Fibroblast of villous mesenchyme (primary cell): ENCODE measurements around the gene ADAM12. TPM values are rescaled to one million over a fixed set of nuclear protein-coding genes. Genes with fewer than 3 reads are reported as not detected.
A peak's percentile ranks its signal among the peaks of the same experiment; 100 is the strongest.

Experiments
- DNase-seq: peaks from one replicate; pipeline ENCODE4 v3.0.0-alpha.2; 2010; ENCODE audit warnings: low read depth
- H3K4me3 ChIP-seq: 2 replicates; pipeline ENCODE4 v1.5.1; 2011; ENCODE audit warnings: low read depth, mild to moderate bottlenecking, low read length
- total RNA-seq: library from RNA; depleted of rRNA; stranded (reverse); fragments of >200 nt; gene quantifications from 2 replicates; pipeline ENCODE4 v1.2.3, GENCODE V29; 2012
- TF ChIP-seq, protein P1 (sequence below): IDR thresholded peaks from 2 replicates; pipeline ENCODE4 v1.5.1; 2012; ENCODE audit warnings: low read depth, mild to moderate bottlenecking, low read length; ENCODE audit not compliant: insufficient read depth

ADAM12 gene
- total RNA-seq, 1 donor = 22.5 TPM

DNA sequence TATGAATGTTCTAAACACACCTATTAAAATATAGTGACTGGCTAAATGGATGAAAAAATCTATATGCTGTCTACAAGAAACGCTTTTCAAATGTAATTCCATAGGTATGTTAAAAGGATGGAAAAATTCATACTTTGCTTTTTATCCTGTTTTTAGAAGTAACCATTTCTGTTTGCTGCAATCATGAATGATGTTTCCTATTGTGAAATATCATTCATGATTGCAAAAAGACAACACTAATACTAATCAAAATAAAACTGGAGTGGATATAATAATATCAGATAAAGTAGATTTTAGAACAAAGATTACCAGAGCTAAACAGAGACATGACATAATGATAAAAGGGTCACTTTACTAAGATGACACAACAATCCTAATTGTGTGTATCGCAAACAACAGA is 353.7 kb downstream of the ADAM12 start:
- no peak for DNase-seq
- TF ChIP-seq, protein P1, sequence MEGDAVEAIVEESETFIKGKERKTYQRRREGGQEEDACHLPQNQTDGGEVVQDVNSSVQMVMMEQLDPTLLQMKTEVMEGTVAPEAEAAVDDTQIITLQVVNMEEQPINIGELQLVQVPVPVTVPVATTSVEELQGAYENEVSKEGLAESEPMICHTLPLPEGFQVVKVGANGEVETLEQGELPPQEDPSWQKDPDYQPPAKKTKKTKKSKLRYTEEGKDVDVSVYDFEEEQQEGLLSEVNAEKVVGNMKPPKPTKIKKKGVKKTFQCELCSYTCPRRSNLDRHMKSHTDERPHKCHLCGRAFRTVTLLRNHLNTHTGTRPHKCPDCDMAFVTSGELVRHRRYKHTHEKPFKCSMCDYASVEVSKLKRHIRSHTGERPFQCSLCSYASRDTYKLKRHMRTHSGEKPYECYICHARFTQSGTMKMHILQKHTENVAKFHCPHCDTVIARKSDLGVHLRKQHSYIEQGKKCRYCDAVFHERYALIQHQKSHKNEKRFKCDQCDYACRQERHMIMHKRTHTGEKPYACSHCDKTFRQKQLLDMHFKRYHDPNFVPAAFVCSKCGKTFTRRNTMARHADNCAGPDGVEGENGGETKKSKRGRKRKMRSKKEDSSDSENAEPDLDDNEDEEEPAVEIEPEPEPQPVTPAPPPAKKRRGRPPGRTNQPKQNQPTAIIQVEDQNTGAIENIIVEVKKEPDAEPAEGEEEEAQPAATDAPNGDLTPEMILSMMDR = no peak
- H3K4me3 ChIP-seq = no peak overlapping the region

- DNase-seq = no peak
- H3K4me3 ChIP-seq = no peak overlapping the region
- TF ChIP-seq, protein P1 = no peak
These were observed 358.3 kb downstream of the ADAM12 start for GRCh38 chr10:126029999-126030398.

DNA sequence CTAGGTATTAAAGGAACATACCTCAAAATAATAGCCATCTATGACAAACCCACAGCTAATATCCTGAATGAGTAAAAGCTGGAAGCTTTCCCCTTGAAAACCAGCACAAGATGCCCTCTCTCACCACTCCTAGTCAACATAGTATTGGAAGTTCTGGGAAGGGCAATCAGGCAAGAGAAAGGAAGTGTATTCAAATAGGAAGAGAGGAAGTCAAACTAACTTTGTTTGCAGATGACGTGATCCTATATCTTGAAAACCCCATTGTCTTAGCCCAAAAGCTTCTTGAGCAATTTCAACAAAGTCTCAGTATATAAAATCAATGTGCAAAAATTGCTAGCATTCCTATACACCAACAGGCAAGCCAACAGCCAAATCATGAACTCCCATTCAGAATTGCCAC is 360.6 kb downstream of the ADAM12 start:
- no peak for DNase-seq
- TF ChIP-seq, protein P1 = no peak
- no peak overlapping the region for H3K4me3 ChIP-seq

DNA sequence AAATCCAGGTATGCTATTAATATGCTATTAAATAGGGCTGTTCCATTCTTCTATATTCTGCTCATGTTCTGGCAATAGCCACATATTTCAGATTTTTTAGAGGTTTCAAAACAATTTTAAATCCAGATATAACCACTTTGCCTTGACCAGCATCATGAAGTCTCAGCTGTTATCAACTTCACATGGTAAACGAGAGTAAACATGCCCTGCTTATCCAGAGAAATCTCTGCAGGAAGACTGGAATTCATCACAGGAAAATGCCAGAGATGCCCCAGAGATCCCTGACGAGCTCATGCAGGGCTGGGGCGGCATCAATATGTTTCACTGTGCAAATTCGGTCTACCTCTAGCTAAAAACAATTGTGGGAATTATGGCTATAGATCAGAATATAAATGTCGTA is 365.4 kb downstream of the ADAM12 start:
- peak; percentile 63 for DNase-seq
- TF ChIP-seq, protein P1 = no peak
- no peak overlapping the region for H3K4me3 ChIP-seq

- no peak for DNase-seq
- no peak overlapping the region for H3K4me3 ChIP-seq
- TF ChIP-seq, protein P1 = no peak
These were observed 366.3 kb downstream of the ADAM12 start for GRCh38 chr10:126021833-126022500.

- H3K4me3 ChIP-seq = no peak overlapping the region
- peak; percentile 84 for DNase-seq
- TF ChIP-seq, protein P1 = no peak
These were observed 370.2 kb downstream of the ADAM12 start for GRCh38 chr10:126017961-126018560.

DNA sequence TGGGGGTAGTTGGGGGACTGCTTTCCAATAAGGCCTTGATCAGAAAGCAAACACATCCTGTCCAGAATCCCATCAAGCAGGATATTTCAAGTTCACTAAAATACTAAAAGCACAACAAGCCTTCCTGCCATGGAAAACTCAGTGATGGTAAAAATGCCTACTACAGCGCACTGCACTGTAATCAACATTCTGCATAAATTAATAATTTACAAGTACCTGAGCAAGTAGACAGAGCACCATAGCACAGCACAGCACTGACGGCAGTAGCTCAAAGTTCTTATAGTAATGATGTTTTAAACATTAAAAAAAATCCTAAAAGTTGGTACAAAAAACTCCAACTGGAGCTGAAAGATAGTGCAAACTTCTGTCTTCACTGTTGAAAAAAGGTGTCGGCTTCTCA is 371.4 kb downstream of the ADAM12 start:
- no peak overlapping the region for H3K4me3 ChIP-seq
- TF ChIP-seq, protein P1 = no peak
- no peak for DNase-seq
